Thyroid gland (tissue), 4 donors: ENCODE results near the gene ZSCAN18.

Experiments
- POLR2A ChIP-seq, 2 donors: fragments of 450-650 bp; IDR thresholded peaks; one replicate each; pipeline ENCODE4 v1.6.1; 2017; ENCODE audit warnings: antibody characterized with exemption in 2 of 2, mild to moderate bottlenecking in 2 of 2, moderate library complexity in 1 of 2
- TF ChIP-seq, protein P1 (sequence below), 6 experiments: fragments of 200-600 bp in 3 of 6; fragments of 450-650 bp in 3 of 6; sonication (generic) in 3 of 6; IDR thresholded peaks; one replicate each; pipeline ENCODE4 v1.5.1; 2016 to 2019; ENCODE audit warnings: antibody characterized with exemption in 6 of 6, mild to moderate bottlenecking in 2 of 6, inconsistent platforms in 1 of 6, moderate library complexity in 1 of 6

DNA sequence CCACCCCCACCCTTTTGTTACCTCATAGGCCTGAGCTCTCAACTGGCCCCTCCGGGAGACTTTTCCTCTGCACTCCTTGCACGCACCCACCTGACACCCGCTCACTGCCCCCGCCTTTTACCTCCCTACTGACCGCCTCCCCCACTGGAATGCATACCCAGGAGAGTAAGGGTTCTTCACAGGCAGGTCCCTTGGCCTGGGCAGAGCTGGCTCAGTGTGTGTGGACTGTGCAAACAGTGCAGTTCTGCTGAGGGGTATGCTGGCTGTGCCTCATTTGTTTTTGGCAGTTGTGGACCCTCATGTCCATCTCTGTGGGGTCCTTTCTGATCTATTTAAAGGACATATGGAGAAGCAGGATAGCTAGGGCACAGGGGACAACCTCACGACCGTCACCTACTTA is 5.0 kb downstream of the ZSCAN18 start:
- TF ChIP-seq, protein P1, sequence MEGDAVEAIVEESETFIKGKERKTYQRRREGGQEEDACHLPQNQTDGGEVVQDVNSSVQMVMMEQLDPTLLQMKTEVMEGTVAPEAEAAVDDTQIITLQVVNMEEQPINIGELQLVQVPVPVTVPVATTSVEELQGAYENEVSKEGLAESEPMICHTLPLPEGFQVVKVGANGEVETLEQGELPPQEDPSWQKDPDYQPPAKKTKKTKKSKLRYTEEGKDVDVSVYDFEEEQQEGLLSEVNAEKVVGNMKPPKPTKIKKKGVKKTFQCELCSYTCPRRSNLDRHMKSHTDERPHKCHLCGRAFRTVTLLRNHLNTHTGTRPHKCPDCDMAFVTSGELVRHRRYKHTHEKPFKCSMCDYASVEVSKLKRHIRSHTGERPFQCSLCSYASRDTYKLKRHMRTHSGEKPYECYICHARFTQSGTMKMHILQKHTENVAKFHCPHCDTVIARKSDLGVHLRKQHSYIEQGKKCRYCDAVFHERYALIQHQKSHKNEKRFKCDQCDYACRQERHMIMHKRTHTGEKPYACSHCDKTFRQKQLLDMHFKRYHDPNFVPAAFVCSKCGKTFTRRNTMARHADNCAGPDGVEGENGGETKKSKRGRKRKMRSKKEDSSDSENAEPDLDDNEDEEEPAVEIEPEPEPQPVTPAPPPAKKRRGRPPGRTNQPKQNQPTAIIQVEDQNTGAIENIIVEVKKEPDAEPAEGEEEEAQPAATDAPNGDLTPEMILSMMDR (IDR thresholded peaks at IDR 0.05): no peak
- no peak for TF ChIP-seq POLR2A (IDR thresholded peaks at IDR 0.05)
